Karpas-422 (cell line): Measurements from ENCODE around the gene DAB1. TPM values are rescaled to one million over a fixed set of nuclear protein-coding genes. Genes with fewer than 3 reads are reported as not detected.

ENCODE experiments used
- DNase-seq: peaks from one replicate; pipeline ENCODE4 v3.0.0-alpha.2; 2015
- H2AFZ ChIP-seq: fragments of 200-600 bp; sonication (generic); 2 replicates; pipeline ENCODE4 v1.6.1; 2014; ENCODE audit warnings: antibody characterized with exemption, low read length, mixed read lengths
- H3K27ac ChIP-seq: fragments of 200-600 bp; sonication (generic); 2 replicates; pipeline ENCODE4 v1.5.1; 2014; ENCODE audit warnings: mild to moderate bottlenecking, low read length, moderate library complexity
- H3K27me3 ChIP-seq: fragments of 200-600 bp; sonication (generic); 2 replicates; pipeline ENCODE4 v1.6.1; 2014; ENCODE audit warnings: low read length, mixed read lengths
- H3K36me3 ChIP-seq: fragments of 200-600 bp; sonication (generic); 2 replicates; pipeline ENCODE4 v1.6.1; 2014; ENCODE audit warnings: low read length, mixed read lengths; ENCODE audit not compliant: insufficient read depth
- H3K4me1 ChIP-seq: fragments of 200-600 bp; sonication (generic); 2 replicates; pipeline ENCODE4 v1.6.1; 2014; ENCODE audit warnings: mild to moderate bottlenecking, low read length, mixed read lengths
- H3K4me2 ChIP-seq: fragments of 200-600 bp; sonication (generic); 2 replicates; pipeline ENCODE4 v1.6.1; 2014; ENCODE audit warnings: low read length, low read depth, mild to moderate bottlenecking; ENCODE audit not compliant: poor library complexity, severe bottlenecking
- H3K4me3 ChIP-seq: fragments of 200-600 bp; sonication (generic); 2 replicates; pipeline ENCODE4 v1.5.1; 2014; ENCODE audit warnings: mild to moderate bottlenecking, antibody characterized with exemption, low read length, mixed read lengths
- H3K79me2 ChIP-seq: fragments of 200-600 bp; sonication (generic); 2 replicates; pipeline ENCODE4 v1.6.1; 2014; ENCODE audit warnings: mild to moderate bottlenecking, low read length, mixed read lengths
- H3K9ac ChIP-seq: fragments of 200-600 bp; sonication (generic); 2 replicates; pipeline ENCODE4 v1.6.0; 2014; ENCODE audit warnings: low read length
- H3K9me2 ChIP-seq: fragments of 200-600 bp; sonication (generic), shearing (Covaris generic); replicated peaks from 2 replicates; pipeline ENCODE4 v1.6.0; 2014; ENCODE audit warnings: mild to moderate bottlenecking, low read length, moderate library complexity; ENCODE audit not compliant: insufficient read depth
- H3K9me3 ChIP-seq: fragments of 300-700, 200-600 bp; sonication (generic); 2 replicates; pipeline ENCODE4 v1.6.1; 2014; ENCODE audit warnings: low read length, mixed read lengths
- H4K20me1 ChIP-seq: fragments of 200-600 bp; sonication (generic); 2 replicates; pipeline ENCODE4 v1.6.1; 2014; ENCODE audit warnings: mild to moderate bottlenecking, antibody characterized with exemption, low read length, low read depth; ENCODE audit not compliant: insufficient read depth
- total RNA-seq: library from RNA; depleted of rRNA; stranded (reverse); fragments of >200 nt; shearing (Covaris generic); gene quantifications from 2 replicates; pipeline ENCODE4 v1.2.3, GENCODE V29; 2014; ENCODE audit warnings: low replicate concordance

Gene DAB1
- total RNA-seq, 1 experiment from 2014 or later, result 0.78 TPM

DNA sequence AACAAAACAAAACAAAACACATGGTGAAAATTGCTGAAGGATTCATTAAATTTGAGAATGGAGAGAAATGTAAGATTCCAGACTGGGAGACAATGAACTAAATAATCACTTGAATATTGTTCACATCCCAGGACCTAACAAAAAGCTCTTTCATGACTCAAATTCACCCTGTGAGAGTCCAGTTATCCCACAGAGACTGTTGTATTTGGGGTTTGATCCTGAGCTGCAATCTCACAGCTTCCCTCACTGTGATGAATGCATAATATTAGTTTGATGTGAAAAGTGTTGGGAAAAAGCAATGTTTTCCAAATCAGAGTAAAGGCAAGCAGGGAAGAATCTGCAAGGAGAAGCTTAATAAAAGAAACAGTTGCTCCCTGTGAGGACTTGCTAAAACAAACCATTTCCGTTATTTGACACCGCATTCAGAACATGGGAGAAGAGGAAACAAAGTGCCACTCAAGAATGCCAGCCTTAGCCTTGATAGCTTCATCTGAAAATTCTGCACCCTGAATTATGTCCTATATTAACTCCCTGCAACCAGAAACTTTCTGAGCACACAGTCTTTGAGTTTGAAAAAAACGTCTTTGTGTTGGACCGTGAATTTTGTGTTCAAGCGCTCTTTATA, 208.8 kb downstream of the DAB1 start:
- H3K27ac ChIP-seq, result no peak overlapping the region
- H3K9me2 ChIP-seq, result no peaks in the 10 kb centered on the region
- no peak overlapping the region for H3K9ac ChIP-seq
- H3K4me1 ChIP-seq, result no peaks in the 10 kb centered on the region
- H3K27me3 ChIP-seq, result no peaks in the 10 kb centered on the region
- H3K36me3 ChIP-seq, result no peaks in the 10 kb centered on the region
- no peak overlapping the region for H3K4me2 ChIP-seq
- no peaks in the 10 kb centered on the region for H3K9me3 ChIP-seq
- H3K4me3 ChIP-seq, result no peak overlapping the region
- H3K79me2 ChIP-seq, result no peaks in the 10 kb centered on the region
- no peaks in the 10 kb centered on the region for H4K20me1 ChIP-seq
- H2AFZ ChIP-seq, result no peak overlapping the region
- DNase-seq, result no peak

DNA sequence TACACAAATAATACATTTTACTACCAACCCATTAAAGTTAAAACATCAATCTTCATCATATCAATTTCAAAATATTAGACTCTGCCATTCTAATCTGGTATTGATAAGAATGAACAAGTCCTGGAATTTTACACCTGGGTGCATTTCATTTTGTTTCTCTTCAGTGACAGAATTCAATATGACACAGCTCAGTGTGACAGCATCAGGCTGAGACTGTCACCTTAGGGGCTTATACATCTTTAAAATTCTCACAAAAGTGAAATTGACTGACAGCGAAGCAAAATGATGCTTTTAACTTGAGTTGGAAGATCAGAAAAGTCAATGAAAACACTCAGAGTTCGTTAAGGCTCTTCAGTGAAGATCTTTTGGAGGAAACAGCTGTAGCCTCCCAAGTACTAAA, 213.0 kb downstream of the DAB1 start:
- H3K79me2 ChIP-seq, result no peaks in the 10 kb centered on the region
- H2AFZ ChIP-seq, result no peak overlapping the region
- no peaks in the 10 kb centered on the region for H4K20me1 ChIP-seq
- no peak overlapping the region for H3K4me2 ChIP-seq
- no peak overlapping the region for H3K27ac ChIP-seq
- no peaks in the 10 kb centered on the region for H3K27me3 ChIP-seq
- H3K4me1 ChIP-seq, result no peaks in the 10 kb centered on the region
- H3K36me3 ChIP-seq, result no peaks in the 10 kb centered on the region
- H3K9me2 ChIP-seq, result no peaks in the 10 kb centered on the region
- H3K9ac ChIP-seq, result no peak overlapping the region
- H3K4me3 ChIP-seq, result no peak overlapping the region
- DNase-seq, result no peak
- no peaks in the 10 kb centered on the region for H3K9me3 ChIP-seq

GRCh38 chr1:57209495-57209894, 214.4 kb downstream of the DAB1 start:
- no peaks in the 10 kb centered on the region for H3K9me3 ChIP-seq
- DNase-seq, result no peak
- H4K20me1 ChIP-seq, result no peaks in the 10 kb centered on the region
- H3K9ac ChIP-seq, result no peak overlapping the region
- H3K9me2 ChIP-seq, result no peaks in the 10 kb centered on the region
- H3K27ac ChIP-seq, result no peak overlapping the region
- no peaks in the 10 kb centered on the region for H3K27me3 ChIP-seq
- H3K36me3 ChIP-seq, result no peaks in the 10 kb centered on the region
- H3K4me2 ChIP-seq, result no peak overlapping the region
- no peak overlapping the region for H2AFZ ChIP-seq
- H3K4me1 ChIP-seq, result no peaks in the 10 kb centered on the region
- no peak overlapping the region for H3K4me3 ChIP-seq
- H3K79me2 ChIP-seq, result no peaks in the 10 kb centered on the region

- no peak overlapping the region for H2AFZ ChIP-seq
- H3K4me1 ChIP-seq, result no peaks in the 10 kb centered on the region
- no peaks in the 10 kb centered on the region for H3K9me3 ChIP-seq
- no peaks in the 10 kb centered on the region for H3K27me3 ChIP-seq
- no peaks in the 10 kb centered on the region for H3K36me3 ChIP-seq
- no peak for DNase-seq
- H3K4me2 ChIP-seq, result no peak overlapping the region
- no peaks in the 10 kb centered on the region for H3K79me2 ChIP-seq
- H3K27ac ChIP-seq, result no peak overlapping the region
- no peak overlapping the region for H3K9ac ChIP-seq
- no peaks in the 10 kb centered on the region for H3K9me2 ChIP-seq
- H3K4me3 ChIP-seq, result no peak overlapping the region
- no peaks in the 10 kb centered on the region for H4K20me1 ChIP-seq
Observed at GRCh38 chr1:57208741-57209302, 215.0 kb downstream of the DAB1 start.

DNA sequence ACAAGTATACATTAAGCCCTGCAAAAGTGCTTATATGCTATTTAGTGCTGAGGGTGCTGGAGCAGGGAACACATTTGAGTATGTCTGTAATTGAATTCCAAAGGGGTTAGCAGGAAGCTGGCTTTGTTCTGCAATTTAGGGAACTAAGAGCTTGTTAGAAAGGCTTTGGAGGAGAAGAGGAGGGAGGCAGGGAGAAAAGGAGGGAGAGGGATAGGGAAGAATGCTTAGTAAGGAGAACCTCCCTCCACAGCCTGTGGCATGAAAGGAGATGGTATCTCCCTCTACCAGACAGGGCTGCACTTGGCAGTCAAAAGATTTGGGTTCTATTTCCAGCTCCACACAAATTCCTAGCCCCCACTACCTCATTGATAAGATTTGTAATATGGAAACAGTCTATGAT, 217.8 kb downstream of the DAB1 start:
- Histone ChIP-seq H3K4me2 (no peak overlapping the region), H3K4me1 (no peaks in the 10 kb centered on the region), H3K36me3 (no peaks in the 10 kb centered on the region), H3K4me3 (no peak overlapping the region), H3K79me2 (no peaks in the 10 kb centered on the region), H3K27me3 (no peaks in the 10 kb centered on the region), H2AFZ (no peak overlapping the region), H4K20me1 (no peaks in the 10 kb centered on the region), H3K9me3 (no peaks in the 10 kb centered on the region), H3K9me2 (no peaks in the 10 kb centered on the region), H3K9ac (no peak overlapping the region), H3K27ac (no peak overlapping the region)
- no peak for DNase-seq

DNA sequence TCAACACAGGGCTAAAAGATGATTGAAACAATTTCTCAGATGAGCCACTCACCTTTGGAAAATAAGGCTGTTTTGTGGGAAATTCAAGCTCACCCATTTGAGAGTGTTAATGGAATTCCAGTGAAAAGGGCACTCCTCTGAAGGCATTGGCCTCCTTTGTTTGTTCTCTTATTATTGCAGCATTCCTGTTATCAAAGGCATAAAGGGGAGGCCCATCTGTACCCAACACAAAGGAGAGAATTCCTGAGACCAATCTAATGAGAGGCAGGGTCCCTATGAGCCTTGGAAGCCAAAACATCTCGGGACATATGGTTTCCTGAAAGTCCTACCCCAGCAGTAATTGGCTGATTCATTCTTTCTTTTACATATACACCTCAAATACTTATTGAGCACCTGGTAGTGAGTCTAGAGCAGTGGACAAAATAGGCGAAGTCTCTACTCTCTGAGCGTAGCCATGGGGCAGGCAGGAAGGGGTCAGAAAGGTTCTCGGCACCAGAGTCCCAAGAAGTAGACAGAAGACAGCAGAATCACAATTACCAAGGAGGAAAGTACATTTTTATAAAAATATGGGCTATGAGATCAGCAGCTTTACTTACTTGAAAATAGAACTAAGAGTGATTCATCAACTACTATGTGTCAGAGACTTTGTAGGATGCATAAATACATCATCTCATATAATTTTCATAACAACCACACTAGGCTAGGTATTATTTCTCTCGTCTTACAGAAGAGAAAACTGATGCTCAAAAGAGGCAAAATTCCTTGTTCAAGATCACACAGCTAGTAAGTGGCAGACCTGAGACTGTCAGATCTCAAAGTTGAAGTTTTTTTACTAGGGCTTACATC, 218.7 kb downstream of the DAB1 start:
- H4K20me1 ChIP-seq, result no peaks in the 10 kb centered on the region
- DNase-seq, result no peak
- H3K9me2 ChIP-seq, result no peaks in the 10 kb centered on the region
- H3K9ac ChIP-seq, result no peak overlapping the region
- no peak overlapping the region for H3K4me3 ChIP-seq
- no peak overlapping the region for H3K27ac ChIP-seq
- H3K4me2 ChIP-seq, result no peak overlapping the region
- no peaks in the 10 kb centered on the region for H3K79me2 ChIP-seq
- H2AFZ ChIP-seq, result no peak overlapping the region
- no peaks in the 10 kb centered on the region for H3K27me3 ChIP-seq
- no peaks in the 10 kb centered on the region for H3K9me3 ChIP-seq
- no peaks in the 10 kb centered on the region for H3K4me1 ChIP-seq
- H3K36me3 ChIP-seq, result no peaks in the 10 kb centered on the region

- H3K79me2 ChIP-seq, result no peaks in the 10 kb centered on the region
- DNase-seq, result no peak
- no peaks in the 10 kb centered on the region for H3K27me3 ChIP-seq
- H3K4me2 ChIP-seq, result no peak overlapping the region
- H3K27ac ChIP-seq, result no peak overlapping the region
- no peak overlapping the region for H3K4me3 ChIP-seq
- no peaks in the 10 kb centered on the region for H3K36me3 ChIP-seq
- H3K9me2 ChIP-seq, result no peaks in the 10 kb centered on the region
- no peaks in the 10 kb centered on the region for H3K4me1 ChIP-seq
- no peak overlapping the region for H2AFZ ChIP-seq
- no peak overlapping the region for H3K9ac ChIP-seq
- H4K20me1 ChIP-seq, result no peaks in the 10 kb centered on the region
- H3K9me3 ChIP-seq, result no peaks in the 10 kb centered on the region
Observed at GRCh38 chr1:57204091-57204490, 219.8 kb downstream of the DAB1 start.

DNA sequence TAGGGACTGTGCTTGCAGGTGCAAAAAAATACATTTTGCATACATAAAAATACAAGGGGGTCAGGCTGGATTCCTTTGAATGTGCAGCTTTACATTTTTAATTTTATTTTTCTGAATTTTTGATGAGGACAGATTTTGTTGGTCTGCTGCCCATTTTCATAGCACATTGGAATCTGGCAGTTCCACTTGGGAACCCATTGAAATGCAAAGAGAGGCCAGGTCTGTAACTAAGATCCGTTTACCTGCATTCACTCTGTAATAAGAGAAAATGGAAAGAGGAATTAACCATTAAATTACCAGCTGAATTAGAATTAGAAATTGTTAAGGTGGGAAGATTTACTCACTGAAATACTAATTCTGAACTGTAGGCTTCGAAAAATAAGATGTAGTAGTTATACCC, 221.6 kb downstream of the DAB1 start:
- no peaks in the 10 kb centered on the region for H3K27me3 ChIP-seq
- no peaks in the 10 kb centered on the region for H3K9me3 ChIP-seq
- no peak overlapping the region for H3K27ac ChIP-seq
- H3K4me2 ChIP-seq, result no peak overlapping the region
- H2AFZ ChIP-seq, result no peak overlapping the region
- no peaks in the 10 kb centered on the region for H3K36me3 ChIP-seq
- no peaks in the 10 kb centered on the region for H3K79me2 ChIP-seq
- no peak overlapping the region for H3K9ac ChIP-seq
- no peaks in the 10 kb centered on the region for H4K20me1 ChIP-seq
- no peaks in the 10 kb centered on the region for H3K4me1 ChIP-seq
- DNase-seq, result no peak
- H3K9me2 ChIP-seq, result no peaks in the 10 kb centered on the region
- H3K4me3 ChIP-seq, result no peak overlapping the region
